Esophagus muscularis mucosa (tissue), 3 donors: Measurements from ENCODE around the gene DMRTC2.

ENCODE experiments used
- POLR2A ChIP-seq: fragments of 450-650 bp; IDR thresholded peaks from one replicate; pipeline ENCODE4 v1.6.1; 2017; ENCODE audit warnings: antibody characterized with exemption, moderate library complexity, mild to moderate bottlenecking, low read depth
- TF ChIP-seq, protein P1 (sequence below), 3 experiments: fragments of 200-600 bp in 2 of 3; fragments of 450-650 bp in 1 of 3; sonication (generic) in 2 of 3; IDR thresholded peaks; one replicate each; pipeline ENCODE4 v1.5.1; 2017 to 2019; ENCODE audit warnings: antibody characterized with exemption in 3 of 3, mild to moderate bottlenecking in 2 of 3, moderate library complexity in 1 of 3

- TF ChIP-seq, protein P1, sequence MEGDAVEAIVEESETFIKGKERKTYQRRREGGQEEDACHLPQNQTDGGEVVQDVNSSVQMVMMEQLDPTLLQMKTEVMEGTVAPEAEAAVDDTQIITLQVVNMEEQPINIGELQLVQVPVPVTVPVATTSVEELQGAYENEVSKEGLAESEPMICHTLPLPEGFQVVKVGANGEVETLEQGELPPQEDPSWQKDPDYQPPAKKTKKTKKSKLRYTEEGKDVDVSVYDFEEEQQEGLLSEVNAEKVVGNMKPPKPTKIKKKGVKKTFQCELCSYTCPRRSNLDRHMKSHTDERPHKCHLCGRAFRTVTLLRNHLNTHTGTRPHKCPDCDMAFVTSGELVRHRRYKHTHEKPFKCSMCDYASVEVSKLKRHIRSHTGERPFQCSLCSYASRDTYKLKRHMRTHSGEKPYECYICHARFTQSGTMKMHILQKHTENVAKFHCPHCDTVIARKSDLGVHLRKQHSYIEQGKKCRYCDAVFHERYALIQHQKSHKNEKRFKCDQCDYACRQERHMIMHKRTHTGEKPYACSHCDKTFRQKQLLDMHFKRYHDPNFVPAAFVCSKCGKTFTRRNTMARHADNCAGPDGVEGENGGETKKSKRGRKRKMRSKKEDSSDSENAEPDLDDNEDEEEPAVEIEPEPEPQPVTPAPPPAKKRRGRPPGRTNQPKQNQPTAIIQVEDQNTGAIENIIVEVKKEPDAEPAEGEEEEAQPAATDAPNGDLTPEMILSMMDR (IDR thresholded peaks at IDR 0.05): no peak
- TF ChIP-seq POLR2A: no peak
Observed at GRCh38 chr19:41861846-41862245, 17.0 kb downstream of the DMRTC2 start.
